IMR-90 (cell line): ENCODE data around the gene RNF180. TPM values are rescaled to one million over a fixed set of nuclear protein-coding genes. Genes with fewer than 3 reads are reported as not detected.

Source experiments
- ATAC-seq: fragments of 200-7000 bp; cut with Tn5 transposase; 2 replicates; pipeline ENCODE4 v1.9.1; 2020; ENCODE audit warnings: low read depth, mild to moderate bottlenecking, moderate library complexity
- BruUV-seq: library from RNA; stranded (reverse); fragments of 400-500 nt; replicated peaks from 2 replicates; lab custom pipeline; 2021; lab: Mats Ljungman, UMichigan
- CTCF ChIA-PET: fragments of 300-600 bp; formaldehyde crosslinking; extraction: SDS; loops from one replicate; lab custom pipeline; 2021; ENCODE audit warnings: antibody characterized with exemption; lab: Yijun Ruan, JAX
- POLR2A ChIA-PET: fragments of 300-600 bp; sonication (Branson Sonifier 250); formaldehyde crosslinking; loops from one replicate; lab custom pipeline; 2022; ENCODE audit warnings: antibody characterized with exemption; ENCODE audit not compliant: unreplicated experiment; lab: Charles Lee
- DNase-seq: peaks from one replicate; pipeline ENCODE4 v3.0.0; 2013
- H2AFZ ChIP-seq: replicated peaks from 2 replicates; pipeline ENCODE3; 2013; ENCODE audit warnings: low read length, mild to moderate bottlenecking; ENCODE audit not compliant: poor library complexity
- H2AK5ac ChIP-seq: 2 replicates; pipeline ENCODE4 v1.6.1; 2013; ENCODE audit warnings: low read depth, low read length, inconsistent platforms
- H2AK9ac ChIP-seq: replicated peaks from 2 replicates; pipeline ENCODE3; 2013; ENCODE audit warnings: mild to moderate bottlenecking, low read depth, low read length, moderate library complexity; ENCODE audit not compliant: poor library complexity
- H2BK120ac ChIP-seq: 2 replicates; pipeline ENCODE4 v1.6.1; 2013; ENCODE audit warnings: low read depth, low read length, inconsistent platforms
- H2BK15ac ChIP-seq: 3 replicates; pipeline ENCODE4 v1.6.1; 2013; ENCODE audit warnings: low read depth, low read length, inconsistent platforms
- H2BK20ac ChIP-seq: 2 replicates; pipeline ENCODE4 v1.6.1; 2013; ENCODE audit warnings: low read depth, mild to moderate bottlenecking, inconsistent platforms, low read length, moderate library complexity
- H2BK5ac ChIP-seq: 2 replicates; pipeline ENCODE4 v1.6.1; 2013; ENCODE audit warnings: mild to moderate bottlenecking, low read depth, low read length, inconsistent platforms; ENCODE audit not compliant: poor library complexity, severe bottlenecking
- H3K14ac ChIP-seq: replicated peaks from 2 replicates; pipeline ENCODE4 v1.6.1; 2013; ENCODE audit warnings: low read depth, low read length, inconsistent platforms
- H3K18ac ChIP-seq: 2 replicates; pipeline ENCODE4 v1.6.1; 2013; ENCODE audit warnings: low read depth, low read length, control low read depth
- H3K23ac ChIP-seq: 2 replicates; pipeline ENCODE4 v1.6.1; 2013; ENCODE audit warnings: low read depth, low read length, inconsistent platforms
- H3K27ac ChIP-seq: 2 replicates; pipeline ENCODE4 v1.5.1; 2013; ENCODE audit warnings: mild to moderate bottlenecking, control low read depth, low read length; ENCODE audit not compliant: insufficient read depth
- H3K27me3 ChIP-seq: 2 replicates; pipeline ENCODE4 v1.6.1; 2013; ENCODE audit warnings: low read length; ENCODE audit not compliant: control insufficient read depth, insufficient read depth
- H3K36me3 ChIP-seq: 2 replicates; pipeline ENCODE4 v1.6.1; 2013; ENCODE audit warnings: low read length, mixed read lengths; ENCODE audit not compliant: control insufficient read depth, insufficient read depth
- H3K4ac ChIP-seq: 2 replicates; pipeline ENCODE4 v1.6.1; 2013; ENCODE audit warnings: low read depth, low read length, inconsistent platforms
- H3K4me1 ChIP-seq: 2 replicates; pipeline ENCODE4 v1.6.1; 2013; ENCODE audit warnings: low read length, mixed read lengths; ENCODE audit not compliant: control insufficient read depth, insufficient read depth
- H3K4me2 ChIP-seq: 2 replicates; pipeline ENCODE4 v1.6.1; 2013; ENCODE audit warnings: low read depth, mild to moderate bottlenecking, control low read depth, low read length, moderate library complexity
- H3K4me3 ChIP-seq: 2 replicates; pipeline ENCODE4 v1.5.1; 2013; ENCODE audit warnings: low read depth, mild to moderate bottlenecking, control low read depth, low read length, moderate library complexity; ENCODE audit not compliant: insufficient read depth
- H3K56ac ChIP-seq: 2 replicates; pipeline ENCODE4 v1.6.1; 2013; ENCODE audit warnings: low read length, inconsistent platforms; ENCODE audit not compliant: insufficient read depth; ENCODE audit errors: extremely low read depth
- H3K79me1 ChIP-seq, 2 experiments: 2 replicates each; pipeline ENCODE4 v1.6.1; 2013; ENCODE audit warnings: low read length in 2 of 2, inconsistent platforms in 1 of 2, low read depth in 1 of 2
- H3K9ac ChIP-seq: 2 replicates; pipeline ENCODE4 v1.6.1; 2013; ENCODE audit warnings: low read depth, low read length, control low read depth
- H3K9me1 ChIP-seq: 2 replicates; pipeline ENCODE4 v1.6.1; 2013; ENCODE audit warnings: low read length, inconsistent platforms; ENCODE audit not compliant: insufficient read depth
- H3K9me3 ChIP-seq: 2 replicates; pipeline ENCODE4 v1.6.1; 2013; ENCODE audit warnings: low read length; ENCODE audit not compliant: control insufficient read depth, insufficient read depth
- H4K20me1 ChIP-seq: 2 replicates; pipeline ENCODE4 v1.6.1; 2013; ENCODE audit warnings: low read length, inconsistent platforms; ENCODE audit not compliant: insufficient read depth
- H4K5ac ChIP-seq: 2 replicates; pipeline ENCODE4 v1.6.1; 2013; ENCODE audit warnings: mild to moderate bottlenecking, low read depth, low read length, control low read depth
- H4K8ac ChIP-seq, 2 experiments: 2 replicates each; pipeline ENCODE4 v1.6.1; 2013; ENCODE audit warnings: low read depth in 2 of 2, low read length in 2 of 2, control low read depth in 1 of 2, inconsistent platforms in 1 of 2
- H4K91ac ChIP-seq: 2 replicates; pipeline ENCODE4 v1.6.1; 2013; ENCODE audit warnings: low read depth, low read length, inconsistent platforms; ENCODE audit not compliant: insufficient read depth
- BHLHE40 ChIP-seq: fragments of 150-350 bp; IDR thresholded peaks from 2 replicates; pipeline ENCODE4 v1.6.1; 2016; ENCODE audit warnings: mild to moderate bottlenecking, low read depth, low read length
- RFX5 ChIP-seq: IDR thresholded peaks from 2 replicates; pipeline ENCODE4 v1.8.0; 2012; ENCODE audit warnings: low read depth, mild to moderate bottlenecking, low read length, moderate library complexity
- WGBS, 2 experiments: methylation state at CpG; one replicate each; pipeline versions ENCODE4 v1.1.5 to v1.1.7; 2013; ENCODE audit warnings: missing lambda C conversion rate in 2 of 2; ENCODE audit not compliant: insufficient read length in 1 of 2; ENCODE audit errors: extremely low coverage in 2 of 2; 5-methylcytosine and 5-hydroxymethylcytosine counted together
- dilution Hi-C: fragments of 300-500 bp; cut with HindIII; formaldehyde crosslinking; loops from one replicate; pipeline ENCODE4 v1.14.3; 2018; ENCODE audit warnings: low sequenced_read_pairs; ENCODE audit not compliant: unreplicated experiment
- in situ Hi-C: fragments of 300-500 bp; cut with MboI; formaldehyde crosslinking; loops from 3 replicates; pipeline ENCODE4 v1.14.3; 2019; ENCODE audit warnings: low sequenced_read_pairs, inconsistent platforms, mixed read lengths
- intact Hi-C: fragments of 100-400 bp; cut with micrococcal nuclease; formaldehyde crosslinking; loops from 2 replicates; pipeline ENCODE4 v1.10.0; 2022
- polyA plus RNA-seq, 3 experiments: library from polyadenylated mRNA; depleted of rRNA; stranded (reverse); fragments of >200 nt; gene quantifications; 2 replicates each; pipeline ENCODE4 v1.2.3, GENCODE V29; 2012; ENCODE audit warnings: low replicate concordance in 1 of 3
- total RNA-seq: library from RNA; depleted of rRNA; stranded (reverse); fragments of >200 nt; gene quantifications from 2 replicates; pipeline ENCODE4 v1.2.3, GENCODE V29; 2012
- TF ChIP-seq, protein P1 (sequence below): conservative IDR thresholded peaks from 2 replicates; pipeline ENCODE4 v1.5.1; 2012; ENCODE audit warnings: mild to moderate bottlenecking, low read depth, low read length, improper control_type of control experiment

Gene RNF180
- total and polyA plus RNA-seq, 2 of the 4 experiments (the other 2 are of a cell fraction) = 0.02 to 0.36 TPM

DNA sequence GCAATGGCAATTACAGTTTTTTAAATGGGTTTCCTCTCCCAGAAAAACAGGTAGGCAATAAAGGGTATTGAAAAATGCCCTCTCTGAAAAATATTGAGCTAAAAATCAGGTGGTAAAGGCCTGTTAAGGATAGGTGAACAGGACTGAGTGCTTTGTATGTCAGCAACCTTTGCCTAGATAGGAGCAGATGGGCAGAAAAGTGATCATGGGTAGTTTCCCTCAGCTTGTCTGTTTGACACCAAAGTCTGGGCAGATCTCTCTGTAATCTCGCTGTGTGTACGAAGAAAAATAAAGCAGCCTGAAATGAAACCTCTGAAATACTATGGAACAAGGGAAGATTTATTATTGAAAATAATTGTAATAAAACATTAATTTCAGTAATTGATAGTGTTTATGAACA, 15.8 kb downstream of the RNF180 start:
- H3K9me3 ChIP-seq = no peaks in the 10 kb centered on the region
- POLR2A ChIA-PET = no interaction called here
- H3K27me3 ChIP-seq = no peaks in the 10 kb centered on the region
- H2BK15ac ChIP-seq = no peak overlapping the region
- WGBS, 2 experiments = no CpG with 5 or more reads among the region's 2 CpGs
- no peak overlapping the region for H2AK9ac ChIP-seq
- no peak overlapping the region for H4K91ac ChIP-seq
- H3K27ac ChIP-seq = no peak overlapping the region
- no peak overlapping the region for H2BK5ac ChIP-seq
- no peak overlapping the region for H2BK120ac ChIP-seq
- no peak overlapping the region for H3K56ac ChIP-seq
- TF ChIP-seq BHLHE40 = no peak
- no peak for TF ChIP-seq RFX5
- TF ChIP-seq, protein P1, sequence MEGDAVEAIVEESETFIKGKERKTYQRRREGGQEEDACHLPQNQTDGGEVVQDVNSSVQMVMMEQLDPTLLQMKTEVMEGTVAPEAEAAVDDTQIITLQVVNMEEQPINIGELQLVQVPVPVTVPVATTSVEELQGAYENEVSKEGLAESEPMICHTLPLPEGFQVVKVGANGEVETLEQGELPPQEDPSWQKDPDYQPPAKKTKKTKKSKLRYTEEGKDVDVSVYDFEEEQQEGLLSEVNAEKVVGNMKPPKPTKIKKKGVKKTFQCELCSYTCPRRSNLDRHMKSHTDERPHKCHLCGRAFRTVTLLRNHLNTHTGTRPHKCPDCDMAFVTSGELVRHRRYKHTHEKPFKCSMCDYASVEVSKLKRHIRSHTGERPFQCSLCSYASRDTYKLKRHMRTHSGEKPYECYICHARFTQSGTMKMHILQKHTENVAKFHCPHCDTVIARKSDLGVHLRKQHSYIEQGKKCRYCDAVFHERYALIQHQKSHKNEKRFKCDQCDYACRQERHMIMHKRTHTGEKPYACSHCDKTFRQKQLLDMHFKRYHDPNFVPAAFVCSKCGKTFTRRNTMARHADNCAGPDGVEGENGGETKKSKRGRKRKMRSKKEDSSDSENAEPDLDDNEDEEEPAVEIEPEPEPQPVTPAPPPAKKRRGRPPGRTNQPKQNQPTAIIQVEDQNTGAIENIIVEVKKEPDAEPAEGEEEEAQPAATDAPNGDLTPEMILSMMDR = no peak
- H3K18ac ChIP-seq = no peak overlapping the region
- no peak overlapping the region for H3K14ac ChIP-seq
- H3K4me3 ChIP-seq = no peak overlapping the region
- H4K20me1 ChIP-seq = no peaks in the 10 kb centered on the region
- H3K79me1 ChIP-seq = no peaks in the 10 kb centered on the region
- no peak overlapping the region for H3K4me2 ChIP-seq
- H4K5ac ChIP-seq = no peak overlapping the region
- CTCF ChIA-PET = no interaction called here
- ATAC-seq (no peak), DNase-seq (no peak)
- H2AFZ ChIP-seq = no peak overlapping the region
- no peak overlapping the region for H2AK5ac ChIP-seq
- in situ Hi-C loops (no loop called here), dilution Hi-C loops (no loop called here), intact Hi-C loops (no loop called here)
- BruUV-seq = no TSS peak
- no peak overlapping the region for H3K23ac ChIP-seq
- no peak overlapping the region for H2BK20ac ChIP-seq
- H4K8ac ChIP-seq = no peak overlapping the region
- no peak overlapping the region for H3K9ac ChIP-seq
- no peaks in the 10 kb centered on the region for H3K9me1 ChIP-seq
- no peaks in the 10 kb centered on the region for H3K36me3 ChIP-seq
- H3K4ac ChIP-seq = no peak overlapping the region
- no peaks in the 10 kb centered on the region for H3K4me1 ChIP-seq
